SIG-M5 treated with dmso at 0.1 percent for 504 hours (cell line): ENCODE data around the gene SIL1.
"Not testable (repeated sequence)": the region's sequence is repeated elsewhere in the genome, so short reads cannot be mapped to it uniquely, and the experiment has no call there.

Source experiments
- DNase-seq: peaks from one replicate; lab custom pipeline; 2025; ENCODE audit not compliant: unreplicated experiment; lab: John Stamatoyannopoulos, UW

SIL1 gene

GRCh38 chr5:139177809-139178588 lies 20.2 kb downstream of the SIL1 start:
- peak; percentile 53 for DNase-seq

- DNase-seq, result not testable (repeated sequence)
Observed at GRCh38 chr5:139177281-139177680, 20.9 kb downstream of the SIL1 start.

GRCh38 chr5:139174382-139174781 lies 23.8 kb downstream of the SIL1 start:
- not testable (repeated sequence) for DNase-seq

DNA sequence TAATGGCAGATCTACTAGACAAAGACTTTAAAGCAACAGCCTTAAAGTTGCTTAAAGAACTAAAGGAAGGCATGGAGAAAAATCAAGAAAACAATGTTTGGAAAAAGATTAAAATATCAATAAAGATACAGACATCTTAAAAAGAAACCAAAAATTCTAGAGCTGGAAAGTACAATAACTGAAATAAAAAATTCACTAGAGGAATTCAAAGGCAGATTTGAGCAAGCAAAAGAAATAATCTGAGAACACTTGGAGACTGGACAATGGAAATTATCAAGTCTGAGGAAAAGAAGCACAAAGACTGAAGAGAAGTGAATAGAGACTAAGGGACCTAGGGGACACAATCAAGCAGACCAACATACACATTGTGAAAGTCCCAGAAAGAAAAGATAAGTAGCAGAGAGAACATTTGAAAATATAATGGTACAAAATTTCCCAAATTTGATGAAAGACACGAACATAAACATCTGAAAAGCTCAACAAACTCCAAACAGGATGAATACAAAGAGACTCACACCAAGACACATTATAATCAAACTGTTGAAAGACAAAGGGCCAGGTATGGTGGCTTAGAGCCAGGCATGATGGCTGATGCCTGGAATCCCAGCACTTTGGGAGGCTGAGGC lies 26.3 kb downstream of the SIL1 start:
- no peak for DNase-seq

GRCh38 chr5:139167952-139168720 lies 30.0 kb downstream of the SIL1 start:
- no peak for DNase-seq

DNA sequence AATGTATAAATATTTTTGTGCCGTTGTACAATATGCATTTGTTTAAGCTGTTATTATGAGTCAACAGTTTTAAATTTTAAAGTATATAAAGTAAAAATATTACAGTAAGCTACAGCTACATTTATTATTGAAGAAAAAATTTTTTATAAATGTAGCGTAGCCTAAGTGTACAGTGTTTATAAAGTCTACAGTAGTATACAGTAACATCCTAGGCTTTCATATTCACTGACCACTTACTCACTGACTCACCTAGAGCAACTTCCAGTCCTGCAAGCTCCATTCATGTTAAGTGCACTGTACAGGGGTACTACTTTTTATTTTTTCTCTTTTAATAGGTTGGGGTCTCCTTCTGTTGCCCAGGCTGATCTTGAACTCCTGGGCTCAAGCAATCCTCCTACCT lies 30.6 kb downstream of the SIL1 start:
- DNase-seq, result no peak

DNA sequence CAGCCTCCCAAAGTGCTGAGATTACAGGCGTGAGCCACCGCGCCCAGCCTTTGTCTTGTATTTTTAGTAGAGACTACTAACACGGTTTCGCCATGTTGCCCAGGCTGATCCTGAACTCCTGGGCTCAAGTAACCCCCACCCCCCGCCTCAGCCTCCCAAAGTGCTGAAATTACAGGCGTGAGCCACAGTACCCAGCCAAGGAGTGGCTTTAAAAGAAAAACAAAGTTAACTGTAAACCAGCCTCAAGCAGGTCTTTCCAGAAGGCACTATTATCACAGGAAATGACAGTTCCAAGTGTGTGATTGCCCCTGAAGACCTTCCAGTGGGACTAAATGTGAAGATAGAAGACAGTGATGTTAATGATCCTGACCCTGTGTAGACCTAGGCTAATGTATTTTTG lies 31.1 kb downstream of the SIL1 start:
- DNase-seq, result no peak

- not testable (repeated sequence) for DNase-seq
Observed at GRCh38 chr5:139164897-139165296, 33.3 kb downstream of the SIL1 start.

GRCh38 chr5:139164020-139164419 lies 34.1 kb downstream of the SIL1 start:
- DNase-seq, result no peak

GRCh38 chr5:139162448-139162847 lies 35.7 kb downstream of the SIL1 start:
- DNase-seq, result no peak

GRCh38 chr5:139158791-139159190 lies 39.4 kb downstream of the SIL1 start:
- DNase-seq, result no peak

- DNase-seq, result peak; percentile 38
Observed at GRCh38 chr5:139157556-139157955, 40.6 kb downstream of the SIL1 start.

- DNase-seq, result no peak
Observed at GRCh38 chr5:139156814-139157213, 41.4 kb downstream of the SIL1 start.

- DNase-seq, result no peak
Observed at GRCh38 chr5:139155333-139155732, 42.8 kb downstream of the SIL1 start.

DNA sequence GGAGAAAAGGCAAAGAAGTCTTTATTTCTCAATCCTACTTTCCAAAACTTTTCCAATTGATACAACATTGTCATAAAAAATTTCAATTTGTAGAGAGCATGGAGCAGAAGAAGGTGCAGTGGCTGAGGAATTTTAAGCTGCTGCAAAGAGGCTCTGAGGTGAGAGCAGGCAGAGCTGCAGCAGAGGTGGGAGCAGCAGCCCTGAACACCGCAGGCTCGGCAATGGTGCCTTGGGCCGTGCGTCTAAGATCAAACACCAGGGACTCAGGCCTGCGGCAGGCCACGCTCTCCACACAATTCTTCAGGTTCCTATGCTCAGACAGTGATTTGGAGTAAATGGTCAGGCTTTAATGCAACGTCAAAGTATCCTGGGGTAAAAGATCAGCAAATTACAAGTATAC lies 46.3 kb downstream of the SIL1 start:
- no peak for DNase-seq

GRCh38 chr5:139150367-139150999 lies 47.7 kb downstream of the SIL1 start:
- DNase-seq, result no peak

- peak; percentile 93 for DNase-seq
Observed at GRCh38 chr5:139149477-139150199, 48.5 kb downstream of the SIL1 start.

DNA sequence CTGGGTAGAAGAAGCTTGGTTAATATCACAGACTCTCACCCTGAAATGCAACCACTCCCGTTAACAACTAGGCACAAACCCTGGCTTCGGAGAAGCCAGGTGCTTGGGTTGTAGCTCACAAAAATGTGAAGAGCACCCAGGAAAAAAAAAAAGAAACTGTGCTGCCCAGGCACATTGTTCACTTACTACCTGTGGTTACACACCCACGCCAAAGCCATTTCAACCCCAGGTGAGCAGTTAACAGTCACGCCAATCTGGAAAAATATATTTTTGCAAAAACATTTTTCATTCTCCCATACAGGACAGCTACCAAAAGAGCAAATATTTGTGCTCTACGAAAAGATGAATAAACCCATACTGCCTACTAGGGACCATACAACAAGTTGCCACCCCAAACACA lies 49.2 kb downstream of the SIL1 start:
- no peak for DNase-seq

- DNase-seq, result peak; percentile 61
Observed at GRCh38 chr5:139148306-139148705, 49.9 kb downstream of the SIL1 start.

DNA sequence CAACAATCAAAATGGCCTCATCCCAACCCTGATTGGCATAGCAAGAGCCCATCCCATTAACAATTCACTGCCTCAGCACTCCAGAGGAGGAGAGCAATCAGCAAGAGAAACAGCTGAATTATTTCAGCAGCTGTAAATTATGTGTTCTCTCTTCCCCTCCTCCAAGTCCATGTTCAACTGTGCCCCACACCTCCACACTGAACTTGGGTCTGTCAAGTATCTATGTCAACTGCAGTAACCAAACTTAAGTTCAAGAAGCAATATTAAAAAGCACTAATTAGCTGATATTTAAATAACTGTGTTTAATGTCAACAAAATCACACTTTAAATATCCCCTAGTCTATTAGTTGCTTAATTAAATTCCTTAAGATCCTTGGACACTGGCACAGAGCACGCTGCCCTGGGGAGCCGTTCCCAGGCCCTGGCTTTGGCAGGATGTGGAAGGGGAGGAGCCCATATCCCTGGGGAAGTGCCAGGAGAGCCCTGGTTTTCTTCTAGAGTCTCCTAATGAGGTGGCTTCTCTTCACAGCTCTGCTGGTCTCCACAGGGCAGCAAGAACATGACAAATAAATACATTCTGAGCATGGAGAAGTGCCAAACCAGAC lies 50.6 kb downstream of the SIL1 start:
- no peak for DNase-seq
